GM21529 (cell line): ENCODE measurements around the gene NANOS1.

Experiments used
- ATAC-seq: cut with Tn5 transposase; IDR thresholded peaks from one replicate; pipeline ENCODE4 v1.9.1; 2021; ENCODE audit not compliant: unreplicated experiment

NANOS1 gene

GRCh38 chr10:119029613-119030420, at the start of gene NANOS1:
Gene NANOS1, plus strand, starts transcription at chr10:119029714. Its CDS starts 88 bp downstream, at chr10:119029802.
- ATAC-seq, result peak; percentile 5

GRCh38 chr10:118980135-118980865, 49.2 kb upstream of the NANOS1 start:
- no peak for ATAC-seq

GRCh38 chr10:118980870-118981269, 48.6 kb upstream of the NANOS1 start:
- no peak for ATAC-seq

- no peak for ATAC-seq
Observed at GRCh38 chr10:118981946-118982345, 47.6 kb upstream of the NANOS1 start.

- ATAC-seq, result no peak
Observed at GRCh38 chr10:118982366-118982765, 47.1 kb upstream of the NANOS1 start.

- no peak for ATAC-seq
Observed at GRCh38 chr10:118983263-118983662, 46.3 kb upstream of the NANOS1 start.

GRCh38 chr10:118985576-118985975, 43.9 kb upstream of the NANOS1 start:
- no peak for ATAC-seq

- peak; percentile 80 for ATAC-seq
Observed at GRCh38 chr10:118986815-118987790, 42.4 kb upstream of the NANOS1 start.

- no peak for ATAC-seq
Observed at GRCh38 chr10:118990326-118990725, 39.2 kb upstream of the NANOS1 start.

- no peak for ATAC-seq
Observed at GRCh38 chr10:118992496-118992895, 37.0 kb upstream of the NANOS1 start.

GRCh38 chr10:118993214-118993613, 36.3 kb upstream of the NANOS1 start:
- no peak for ATAC-seq

- ATAC-seq, result no peak
Observed at GRCh38 chr10:118994321-118994720, 35.2 kb upstream of the NANOS1 start.

- ATAC-seq, result no peak
Observed at GRCh38 chr10:118995739-118996138, 33.8 kb upstream of the NANOS1 start.

GRCh38 chr10:118997379-118997778, 32.1 kb upstream of the NANOS1 start:
- no peak for ATAC-seq

GRCh38 chr10:118998183-118998582, 31.3 kb upstream of the NANOS1 start:
- ATAC-seq, result no peak

- ATAC-seq, result no peak
Observed at GRCh38 chr10:119001717-119002500, 27.6 kb upstream of the NANOS1 start.

GRCh38 chr10:119003572-119004289, 25.8 kb upstream of the NANOS1 start:
- ATAC-seq, result no peak

- ATAC-seq, result no peak
Observed at GRCh38 chr10:119005362-119006043, 24.0 kb upstream of the NANOS1 start.
